22Rv1 (cell line): ENCODE data around the gene SUMF1.

Experiments used
- ZFX ChIP-seq: fragments of 450-650 bp; IDR thresholded peaks from 2 replicates; pipeline ENCODE4 v1.6.1; 2017; ENCODE audit warnings: antibody characterized with exemption, borderline replicate concordance
- TF ChIP-seq, protein P1 (sequence below): fragments of 450-650 bp; IDR thresholded peaks from 2 replicates; pipeline ENCODE4 v1.5.1; 2017; ENCODE audit warnings: mild to moderate bottlenecking

DNA sequence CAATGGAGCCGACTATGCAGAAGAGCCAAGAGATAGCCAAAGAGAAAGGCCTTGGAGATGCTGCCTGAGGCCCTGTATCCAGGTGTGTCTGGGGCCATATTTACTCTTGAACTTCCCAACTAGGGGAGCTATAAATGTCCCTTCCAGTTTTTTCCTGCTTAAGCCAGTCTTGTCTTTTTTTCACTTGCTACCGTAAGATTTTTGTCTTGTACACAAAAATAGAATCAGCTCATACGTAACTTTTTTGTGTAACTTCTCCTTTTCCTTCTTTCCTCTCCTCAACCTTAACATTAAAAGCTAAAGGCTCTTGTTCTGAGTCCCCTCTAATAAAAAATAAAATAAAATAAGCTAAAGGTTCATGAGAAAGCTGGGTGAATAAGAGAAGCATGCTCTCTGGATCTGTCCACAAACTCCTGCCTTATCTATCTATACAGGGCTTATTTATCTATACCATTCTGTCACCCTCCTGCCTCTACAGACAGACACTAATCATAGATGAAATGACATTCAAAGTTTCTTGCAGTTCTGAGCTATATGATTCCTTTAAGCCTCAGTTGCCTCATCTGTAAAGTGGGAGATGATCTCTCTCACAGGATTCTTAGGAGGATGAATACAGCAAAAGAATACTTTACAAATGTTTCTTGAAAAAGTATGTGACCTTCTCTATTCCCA, 4.6 kb downstream of the SUMF1 start:
- TF ChIP-seq, protein P1, sequence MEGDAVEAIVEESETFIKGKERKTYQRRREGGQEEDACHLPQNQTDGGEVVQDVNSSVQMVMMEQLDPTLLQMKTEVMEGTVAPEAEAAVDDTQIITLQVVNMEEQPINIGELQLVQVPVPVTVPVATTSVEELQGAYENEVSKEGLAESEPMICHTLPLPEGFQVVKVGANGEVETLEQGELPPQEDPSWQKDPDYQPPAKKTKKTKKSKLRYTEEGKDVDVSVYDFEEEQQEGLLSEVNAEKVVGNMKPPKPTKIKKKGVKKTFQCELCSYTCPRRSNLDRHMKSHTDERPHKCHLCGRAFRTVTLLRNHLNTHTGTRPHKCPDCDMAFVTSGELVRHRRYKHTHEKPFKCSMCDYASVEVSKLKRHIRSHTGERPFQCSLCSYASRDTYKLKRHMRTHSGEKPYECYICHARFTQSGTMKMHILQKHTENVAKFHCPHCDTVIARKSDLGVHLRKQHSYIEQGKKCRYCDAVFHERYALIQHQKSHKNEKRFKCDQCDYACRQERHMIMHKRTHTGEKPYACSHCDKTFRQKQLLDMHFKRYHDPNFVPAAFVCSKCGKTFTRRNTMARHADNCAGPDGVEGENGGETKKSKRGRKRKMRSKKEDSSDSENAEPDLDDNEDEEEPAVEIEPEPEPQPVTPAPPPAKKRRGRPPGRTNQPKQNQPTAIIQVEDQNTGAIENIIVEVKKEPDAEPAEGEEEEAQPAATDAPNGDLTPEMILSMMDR = no peak
- TF ChIP-seq ZFX = no peak
